ENCODE results near the gene RNF4. TPM values are rescaled to one million over a fixed set of nuclear protein-coding genes. Genes with fewer than 3 reads are reported as not detected.

RNF4 gene
- total RNA-seq, 1 experiment from 2014 or later, result 92.0 TPM

GRCh38 chr4:2434420-2434819 lies 34.5 kb upstream of the RNF4 start:
- Histone ChIP-seq H2BK15ac (ENCODE audit: low read depth, low read length) (no peak overlapping the region), H2BK12ac (ENCODE audit: insufficient read length, low read depth, low read length) (no peak overlapping the region), H2BK5ac (ENCODE audit: insufficient read length, low read length) (no peak overlapping the region), H2BK20ac (ENCODE audit: low read depth, low read length, poor library complexity, severe bottlenecking) (no peak overlapping the region), H3K56ac (ENCODE audit: insufficient read length, low read depth, low read length) (no peak overlapping the region), H3K27ac (ENCODE audit: insufficient read length, low read depth, low read length) (no peak overlapping the region), H3K18ac (ENCODE audit: insufficient read length, low read depth, low read length) (no peak overlapping the region), H3K27me3 (ENCODE audit: insufficient read depth, low read length) (no peaks in the 10 kb centered on the region), H3K79me2 (ENCODE audit: insufficient read depth, low read length) (no peaks in the 10 kb centered on the region), H2AFZ (ENCODE audit: low read length) (no peak overlapping the region), H4K8ac (replicated peaks; ENCODE audit: insufficient read length, low read depth, low read length) (no peak overlapping the region), H3K23me2 (ENCODE audit: insufficient read length, low read depth, low read length, poor library complexity, severe bottlenecking) (no peaks in the 10 kb centered on the region), H3K4me1 (ENCODE audit: insufficient read depth, low read length) (no peaks in the 10 kb centered on the region), H4K5ac (ENCODE audit: insufficient read length, low read depth, low read length) (no peak overlapping the region), H4K91ac (ENCODE audit: insufficient read length, low read depth, low read length) (no peak overlapping the region), H4K20me1 (ENCODE audit: control insufficient read depth, insufficient read depth, insufficient read length) (no peaks in the 10 kb centered on the region), H2AK5ac (ENCODE audit: insufficient read length, low read length) (no peak overlapping the region), H3K9me3 (ENCODE audit: control insufficient read depth, low read depth, low read length) (no peaks in the 10 kb centered on the region), H3K14ac (ENCODE audit: insufficient read depth, low read length) (no peak overlapping the region), H3K23ac (ENCODE audit: insufficient read length, low read depth, low read length) (no peak overlapping the region), H3K9ac (ENCODE audit: extremely low read depth, insufficient read length, low read length) (no peak overlapping the region), H3K4ac (ENCODE audit: low read depth, low read length) (no peak overlapping the region), H2BK120ac (ENCODE audit: low read depth, low read length, poor library complexity, severe bottlenecking) (no peak overlapping the region), H3K79me1 (ENCODE audit: insufficient read depth, low read depth, low read length, poor library complexity, severe bottlenecking) (no peaks in the 10 kb centered on the region), H3T11ph (ENCODE audit: low read length) (no peak overlapping the region), H3K4me2 (ENCODE audit: insufficient read depth, insufficient read length, low read length) (no peak overlapping the region)
- no peak for DNase-seq
- Mint-ChIP-seq H3K4me1 (peaks cover 6 to 9% of the 10 kb centered on the region in 2 experiments), H3K36me3 (ENCODE audit: insufficient read depth in 1 of 3, low read depth in 3 of 3) (no peaks in the 10 kb centered on the region), H3K27ac (no peak overlapping the region), H3K9me3 (no peaks in the 10 kb centered on the region; a peak in 1 of 5 replicates), H3K27me3 (ENCODE audit: low read depth) (peaks cover 4% of the 10 kb centered on the region; the same call in 1 of the 2 replicates), H3K4me3 (no peak overlapping the region; a peak in 1 of 5 replicates)
- WGBS (ENCODE audit: extremely low coverage, insufficient read length, low lambda C conversion rate), result no CpG with 5 or more reads among the region's 9 CpGs
- TF ChIP-seq CTCF (conservative IDR thresholded peaks at IDR 0.05), result no peak
